ENCODE data around the gene MED1. TPM values are rescaled to one million over a fixed set of nuclear protein-coding genes. Genes with fewer than 3 reads are reported as not detected.

Gene MED1
- polyA plus RNA-seq, 1 experiment: 22.9 TPM

DNA sequence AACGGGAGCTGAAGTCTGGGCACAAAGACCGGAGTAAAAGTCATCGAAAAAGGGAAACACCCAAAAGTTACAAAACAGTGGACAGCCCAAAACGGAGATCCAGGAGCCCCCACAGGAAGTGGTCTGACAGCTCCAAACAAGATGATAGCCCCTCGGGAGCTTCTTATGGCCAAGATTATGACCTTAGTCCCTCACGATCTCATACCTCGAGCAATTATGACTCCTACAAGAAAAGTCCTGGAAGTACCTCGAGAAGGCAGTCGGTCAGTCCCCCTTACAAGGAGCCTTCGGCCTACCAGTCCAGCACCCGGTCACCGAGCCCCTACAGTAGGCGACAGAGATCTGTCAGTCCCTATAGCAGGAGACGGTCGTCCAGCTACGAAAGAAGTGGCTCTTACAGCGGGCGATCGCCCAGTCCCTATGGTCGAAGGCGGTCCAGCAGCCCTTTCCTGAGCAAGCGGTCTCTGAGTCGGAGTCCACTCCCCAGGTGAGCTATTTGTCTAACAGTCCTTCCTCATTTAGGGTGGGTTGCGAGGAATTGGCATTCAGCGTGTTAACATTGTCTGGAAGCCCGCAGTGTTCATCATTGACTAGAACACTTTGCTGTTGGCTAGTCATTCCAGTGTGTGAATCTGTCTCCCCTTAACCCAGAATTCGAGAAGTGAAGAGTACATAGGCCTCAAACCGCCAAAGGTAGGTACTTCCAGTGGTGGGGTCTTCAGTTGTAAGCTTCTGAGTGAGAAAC, 11.7 kb upstream of the MED1 start:
- TF ChIP-seq CTCF (IDR thresholded peaks at IDR 0.05; ENCODE audit: insufficient read depth, low read depth, low read length): no peak
- POLR2A ChIA-PET: no interaction called here

DNA sequence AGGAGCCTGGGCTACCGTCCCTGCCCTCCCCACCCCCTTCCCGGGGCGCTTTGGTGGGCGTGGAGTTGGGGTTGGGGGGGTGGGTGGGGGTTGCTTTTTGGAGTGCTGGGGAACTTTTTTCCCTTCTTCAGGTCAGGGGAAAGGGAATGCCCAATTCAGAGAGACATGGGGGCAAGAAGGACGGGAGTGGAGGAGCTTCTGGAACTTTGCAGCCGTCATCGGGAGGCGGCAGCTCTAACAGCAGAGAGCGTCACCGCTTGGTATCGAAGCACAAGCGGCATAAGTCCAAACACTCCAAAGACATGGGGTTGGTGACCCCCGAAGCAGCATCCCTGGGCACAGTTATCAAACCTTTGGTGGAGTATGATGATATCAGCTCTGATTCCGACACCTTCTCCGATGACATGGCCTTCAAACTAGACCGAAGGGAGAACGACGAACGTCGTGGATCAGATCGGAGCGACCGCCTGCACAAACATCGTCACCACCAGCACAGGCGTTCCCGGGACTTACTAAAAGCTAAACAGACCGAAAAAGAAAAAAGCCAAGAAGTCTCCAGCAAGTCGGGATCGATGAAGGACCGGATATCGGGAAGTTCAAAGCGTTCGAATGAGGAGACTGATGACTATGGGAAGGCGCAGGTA, 11.0 kb upstream of the MED1 start:
- no peak for DNase-seq (ENCODE audit: low read depth)

More for the DNA sequence above, 11.7 kb upstream of the MED1 start:
- DNase-seq (ENCODE audit: low read depth): no peak
- Histone ChIP-seq H3K27me3 (ENCODE audit: control insufficient read depth, insufficient read depth, low read length) (no peaks in the 10 kb centered on the region), H3K36me3 (ENCODE audit: control insufficient read depth, insufficient read depth, low read length) (no peaks in the 10 kb centered on the region), H3K4me3 (ENCODE audit: low read depth, low read length) (peak overlapping the region; percentile 81)
- CTCF ChIA-PET: interaction anchor here (0.6 to 1.8 kb wide), 5 partner anchors 16 to 775 kb away, joined by 3 to 7 read pairs (median 3); no protein-coding TSS in a partner anchor

GRCh38 chr17:39461113-39461925, 10.3 kb upstream of the MED1 start, which contains the start of gene CDK12:
Gene CDK12, plus strand, starts transcription at chr17:39461486. Its CDS starts 586 bp downstream, at chr17:39462072.
- no peaks in the 10 kb centered on the region for H3K27me3 ChIP-seq (ENCODE audit: control insufficient read depth, insufficient read depth, low read length)
- CTCF ChIA-PET: interaction anchor here (0.6 to 1.8 kb wide), 5 partner anchors 10 to 217 kb away, joined by 3 to 7 read pairs (median 3); partner anchors contain the start of gene MED1
- DNase-seq (ENCODE audit: low read depth): peak; percentile 92
- H3K4me3 ChIP-seq (ENCODE audit: low read depth, low read length): peak within 1 kb of the TSS; percentile 81
- POLR2A ChIA-PET: interaction anchor here (0.9 to 1.8 kb wide), 2 partner anchors 10 to 14 kb away, joined by 4 to 18 read pairs; partner anchors contain the start of gene MED1
- H3K36me3 ChIP-seq (ENCODE audit: control insufficient read depth, insufficient read depth, low read length): no peaks in the 10 kb centered on the region
- TF ChIP-seq CTCF (IDR thresholded peaks at IDR 0.05; ENCODE audit: insufficient read depth, low read depth, low read length): no peak

More for the DNA sequence above, 11.0 kb upstream of the MED1 start:
- TF ChIP-seq CTCF (IDR thresholded peaks at IDR 0.05; ENCODE audit: insufficient read depth, low read depth, low read length): no peak
- Histone ChIP-seq H3K36me3 (ENCODE audit: control insufficient read depth, insufficient read depth, low read length) (no peaks in the 10 kb centered on the region), H3K27me3 (ENCODE audit: control insufficient read depth, insufficient read depth, low read length) (no peaks in the 10 kb centered on the region), H3K4me3 (ENCODE audit: low read depth, low read length) (peak overlapping the region; percentile 81)
- ChIA-PET CTCF (interaction anchor here (0.8 to 1.8 kb wide), 5 partner anchors 17 to 218 kb away, joined by 3 to 7 read pairs (median 3); no protein-coding TSS in a partner anchor), POLR2A (interaction anchor here (0.5 to 1.8 kb wide), 3 partner anchors 11 to 434 kb away, joined by 3 to 18 read pairs (median 4); partner anchors contain the start of gene MED1)

DNA sequence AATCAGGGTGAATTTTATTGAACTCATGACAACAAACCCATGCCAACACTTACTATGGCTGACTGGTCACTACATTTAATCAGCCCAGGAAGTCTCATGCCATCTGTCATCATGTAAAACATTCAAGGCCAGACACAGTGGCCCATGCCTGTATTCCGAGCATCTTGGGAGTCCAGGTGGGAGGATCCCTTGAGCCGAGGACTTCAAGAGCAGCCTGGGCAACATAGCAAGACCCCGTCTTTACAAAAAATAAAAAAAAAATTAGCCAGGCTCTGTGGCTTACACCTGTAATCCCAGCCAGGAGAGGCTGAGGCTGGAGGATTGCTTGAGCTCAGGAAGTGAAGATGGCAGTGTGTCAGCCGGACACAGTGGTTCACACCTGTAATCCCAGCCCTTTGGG, 4.9 kb upstream of the MED1 start:
- Histone ChIP-seq H3K27me3 (ENCODE audit: control insufficient read depth, insufficient read depth, low read length) (no peaks in the 10 kb centered on the region), H3K36me3 (ENCODE audit: control insufficient read depth, insufficient read depth, low read length) (no peaks in the 10 kb centered on the region), H3K4me3 (ENCODE audit: low read depth, low read length) (no peak overlapping the region)
- TF ChIP-seq CTCF (IDR thresholded peaks at IDR 0.05; ENCODE audit: insufficient read depth, low read depth, low read length): no peak
- POLR2A ChIA-PET: no interaction called here
- DNase-seq (ENCODE audit: low read depth): no peak
- CTCF ChIA-PET: no interaction called here

Data from BJ (cell line).